OCI-LY7 (cell line): ENCODE data around the gene TACR1.

Experiments used
- EZH2phosphoT487 ChIP-seq: fragments of 200-600 bp; sonication (generic); IDR thresholded peaks from 2 replicates; pipeline ENCODE4 v1.6.1; 2018; ENCODE audit warnings: low read depth, borderline replicate concordance, mild to moderate bottlenecking, mixed run types, antibody characterized with exemption, low read length, moderate library complexity, mixed read lengths
- TF ChIP-seq, protein P1 (sequence below): fragments of 200-600 bp; sonication (generic); conservative IDR thresholded peaks from 2 replicates; pipeline ENCODE4 v1.5.1; 2014; ENCODE audit warnings: mild to moderate bottlenecking, antibody characterized with exemption, low read length, moderate library complexity, mixed read lengths

DNA sequence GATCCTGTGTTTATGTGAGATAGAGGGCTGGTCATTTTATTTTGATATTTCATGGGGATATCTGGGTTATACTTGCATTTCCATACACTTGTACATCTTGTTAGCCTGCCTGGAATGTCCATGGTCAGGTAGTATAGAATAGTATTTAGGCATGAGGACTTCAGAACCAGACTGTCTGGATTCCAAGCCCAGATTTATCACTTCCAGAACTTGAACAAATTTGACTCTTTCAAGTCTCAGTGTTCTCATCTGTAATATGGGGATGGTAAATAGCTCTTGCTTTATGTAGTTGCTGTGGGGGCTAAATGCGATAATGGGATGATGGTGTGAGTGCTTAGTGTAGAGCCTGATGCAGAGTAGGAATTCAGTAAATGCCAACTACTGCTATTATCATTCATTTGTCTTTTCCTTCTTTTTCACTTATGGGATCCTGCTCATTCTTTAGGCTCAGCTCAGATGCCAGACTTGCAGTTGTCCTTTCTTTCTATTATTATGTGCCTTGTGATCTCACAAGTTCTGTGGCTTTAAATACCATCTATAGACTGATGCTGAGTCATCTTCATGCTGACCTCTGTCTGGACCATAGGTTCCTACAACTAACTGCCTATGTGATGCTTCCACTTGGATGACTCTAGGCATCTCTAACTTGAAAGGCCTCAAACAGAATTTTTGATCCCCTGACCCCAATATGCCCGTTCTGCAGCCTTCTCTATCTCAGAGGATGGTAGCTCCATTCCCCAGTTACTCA lies 173.5 kb downstream of the TACR1 start:
- TF ChIP-seq, protein P1, sequence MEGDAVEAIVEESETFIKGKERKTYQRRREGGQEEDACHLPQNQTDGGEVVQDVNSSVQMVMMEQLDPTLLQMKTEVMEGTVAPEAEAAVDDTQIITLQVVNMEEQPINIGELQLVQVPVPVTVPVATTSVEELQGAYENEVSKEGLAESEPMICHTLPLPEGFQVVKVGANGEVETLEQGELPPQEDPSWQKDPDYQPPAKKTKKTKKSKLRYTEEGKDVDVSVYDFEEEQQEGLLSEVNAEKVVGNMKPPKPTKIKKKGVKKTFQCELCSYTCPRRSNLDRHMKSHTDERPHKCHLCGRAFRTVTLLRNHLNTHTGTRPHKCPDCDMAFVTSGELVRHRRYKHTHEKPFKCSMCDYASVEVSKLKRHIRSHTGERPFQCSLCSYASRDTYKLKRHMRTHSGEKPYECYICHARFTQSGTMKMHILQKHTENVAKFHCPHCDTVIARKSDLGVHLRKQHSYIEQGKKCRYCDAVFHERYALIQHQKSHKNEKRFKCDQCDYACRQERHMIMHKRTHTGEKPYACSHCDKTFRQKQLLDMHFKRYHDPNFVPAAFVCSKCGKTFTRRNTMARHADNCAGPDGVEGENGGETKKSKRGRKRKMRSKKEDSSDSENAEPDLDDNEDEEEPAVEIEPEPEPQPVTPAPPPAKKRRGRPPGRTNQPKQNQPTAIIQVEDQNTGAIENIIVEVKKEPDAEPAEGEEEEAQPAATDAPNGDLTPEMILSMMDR, result no peak
- TF ChIP-seq EZH2phosphoT487, result no peak
